GM12878 (cell line): ENCODE data around the gene GTF2A1. TPM values are rescaled to one million over a fixed set of nuclear protein-coding genes. Genes with fewer than 3 reads are reported as not detected.
A peak's percentile ranks its signal among the peaks of the same experiment; 100 is the strongest.

ENCODE experiments used
- ATAC-seq: fragments of 200-7000 bp; cut with Tn5 transposase; 3 replicates; pipeline ENCODE4 v1.9.1; 2020; ENCODE audit warnings: mild to moderate bottlenecking, moderate library complexity
- BruUV-seq: library from RNA; stranded (reverse); fragments of 400-500 nt; replicated peaks from 2 replicates; lab custom pipeline; 2021; lab: Mats Ljungman, UMichigan
- CTCF ChIA-PET: fragments of 300-600 bp; sonication (Branson Sonifier 250); formaldehyde crosslinking; extraction: SDS; loops from one replicate; lab custom pipeline; 2021; ENCODE audit warnings: inconsistent platforms; lab: Yijun Ruan, JAX
- POLR2A ChIA-PET: fragments of 350-600 bp; formaldehyde crosslinking; extraction: SDS; loops from one replicate; lab custom pipeline; 2021; ENCODE audit warnings: inconsistent platforms; lab: Charles Lee
- RAD21 ChIA-PET: fragments of 300-600 bp; sonication (Branson Sonifier 250); formaldehyde crosslinking; loops from one replicate; lab custom pipeline; 2023; ENCODE audit warnings: antibody characterized with exemption; ENCODE audit not compliant: unreplicated experiment; lab: Charles Lee
- SMC1A ChIA-PET: fragments of 300-600 bp; sonication (Branson Sonifier 250); formaldehyde crosslinking; loops from one replicate; lab custom pipeline; 2023; ENCODE audit not compliant: unreplicated experiment, uncharacterized antibody; lab: Charles Lee
- DNase-seq: peaks from one replicate; pipeline ENCODE4 v3.0.0-alpha.2; 2011; ENCODE audit warnings: low read depth, low spot score
- FAIRE-seq: peaks from 3 replicates; lab custom pipeline; 2011; peaks lifted over from hg19 to GRCh38; lab: Jason Lieb, UNC
- H2AFZ ChIP-seq: 2 replicates; pipeline ENCODE4 v1.6.0; 2011; ENCODE audit warnings: low read depth, low read length, control low read depth; ENCODE audit not compliant: control insufficient read depth
- H3K27ac ChIP-seq: 2 replicates; pipeline ENCODE4 v1.5.1; 2011; ENCODE audit warnings: control low read depth; ENCODE audit not compliant: control insufficient read depth, insufficient read depth
- H3K27me3 ChIP-seq, 2 experiments: replicated peaks in 1 of 2; 2 replicates each; pipeline versions ENCODE4 v1.6.0 to v1.6.1; 2011; ENCODE audit warnings: low read length in 1 of 2; ENCODE audit not compliant: control insufficient read depth in 2 of 2, insufficient read depth in 2 of 2
- H3K36me3 ChIP-seq, 2 experiments: 2 replicates each; pipeline ENCODE4 v1.5.1; 2011; ENCODE audit warnings: low read length in 1 of 2; ENCODE audit not compliant: control insufficient read depth in 2 of 2, insufficient read depth in 2 of 2
- H3K4me1 ChIP-seq: 2 replicates; pipeline ENCODE4 v1.6.1; 2011; ENCODE audit warnings: mild to moderate bottlenecking, low read length, moderate library complexity, mixed read lengths; ENCODE audit not compliant: control insufficient read depth, insufficient read depth
- H3K4me2 ChIP-seq: 2 replicates; pipeline ENCODE4 v1.6.0; 2011; ENCODE audit warnings: control low read depth; ENCODE audit not compliant: control insufficient read depth, insufficient read depth
- H3K4me3 ChIP-seq: fragments of 200-600 bp; sonication (generic); 2 replicates; pipeline ENCODE4 v1.5.1; 2016
- H3K79me2 ChIP-seq: 2 replicates; pipeline ENCODE4 v1.6.0; 2011; ENCODE audit warnings: low read length; ENCODE audit not compliant: control insufficient read depth, insufficient read depth
- H3K9ac ChIP-seq: 2 replicates; pipeline ENCODE4 v1.8.0; 2011; ENCODE audit warnings: low read length, control low read depth, mixed read lengths; ENCODE audit not compliant: control insufficient read depth, insufficient read depth
- H3K9me3 ChIP-seq: replicated peaks from 3 replicates; pipeline ENCODE4 v1.5.1; 2011; ENCODE audit warnings: mild to moderate bottlenecking, low read length; ENCODE audit not compliant: control insufficient read depth, insufficient read depth
- H4K20me1 ChIP-seq: 2 replicates; pipeline ENCODE4 v1.6.0; 2011; ENCODE audit not compliant: control insufficient read depth, insufficient read depth
- ATF2 ChIP-seq: IDR thresholded peaks from 2 replicates; pipeline ENCODE4 v1.6.1; 2012; ENCODE audit warnings: low read length, inconsistent platforms
- ATF7 ChIP-seq: fragments of 450-650 bp; IDR thresholded peaks from 2 replicates; pipeline ENCODE4 v1.6.1; 2016; ENCODE audit warnings: low read depth, mild to moderate bottlenecking
- BCL3 ChIP-seq: IDR thresholded peaks from 2 replicates; pipeline ENCODE4 v1.6.1; 2011; ENCODE audit warnings: borderline replicate concordance, low read depth, mild to moderate bottlenecking, moderate library complexity, low read length; ENCODE audit not compliant: insufficient read depth, poor library complexity, severe bottlenecking
- CEBPB ChIP-seq, 2 experiments: fragments of 150-350 bp in 1 of 2; IDR thresholded peaks; 2 replicates each; pipeline ENCODE4 v1.6.1; 2012 to 2014; ENCODE audit warnings: low read depth in 2 of 2, low read length in 2 of 2, borderline replicate concordance in 1 of 2, inconsistent platforms in 1 of 2
- CREB1 ChIP-seq: IDR thresholded peaks from 2 replicates; pipeline ENCODE4 v1.6.1; 2012; ENCODE audit warnings: low read depth, mild to moderate bottlenecking, inconsistent platforms
- CREM ChIP-seq: IDR thresholded peaks from 2 replicates; pipeline ENCODE4 v1.6.1; 2014; ENCODE audit warnings: antibody characterized with exemption, low read depth
- DPF2 ChIP-seq: fragments of 450-650 bp; IDR thresholded peaks from 2 replicates; pipeline ENCODE4 v1.6.1; 2017; ENCODE audit warnings: mild to moderate bottlenecking
- EGR1 ChIP-seq, 2 experiments: IDR thresholded peaks; 1 replicate in 1 of 2; 2 replicates in 1 of 2; pipeline ENCODE4 v1.6.1; 2011 to 2012; ENCODE audit warnings: low read depth in 2 of 2, low read length in 2 of 2, borderline replicate concordance in 1 of 2, mild to moderate bottlenecking in 1 of 2, moderate library complexity in 1 of 2
- IKZF2 ChIP-seq, 2 experiments: fragments of 450-650 bp; IDR thresholded peaks; 2 replicates each; pipeline ENCODE4 v1.6.1; 2017; ENCODE audit warnings: mild to moderate bottlenecking in 2 of 2, moderate library complexity in 2 of 2
- MEF2A ChIP-seq: IDR thresholded peaks from 2 replicates; pipeline ENCODE4 v1.6.1; 2011; ENCODE audit warnings: low read depth, mild to moderate bottlenecking, low read length, moderate library complexity; ENCODE audit not compliant: insufficient read depth
- MEF2B ChIP-seq: fragments of 450-650 bp; IDR thresholded peaks from 2 replicates; pipeline ENCODE4 v1.6.1; 2018; ENCODE audit warnings: mild to moderate bottlenecking, moderate library complexity; ENCODE audit not compliant: partially characterized antibody, poor library complexity, severe bottlenecking
- MTA2 ChIP-seq: fragments of 450-650 bp; IDR thresholded peaks from 2 replicates; pipeline ENCODE4 v1.6.1; 2016; ENCODE audit warnings: low read depth, mild to moderate bottlenecking, moderate library complexity
- NFIC ChIP-seq: IDR thresholded peaks from 2 replicates; pipeline ENCODE4 v1.6.1; 2012; ENCODE audit warnings: low read depth, mild to moderate bottlenecking, inconsistent platforms, low read length, moderate library complexity
- NFXL1 ChIP-seq: fragments of 450-650 bp; IDR thresholded peaks from 2 replicates; pipeline ENCODE4 v1.6.1; 2017; ENCODE audit warnings: antibody characterized with exemption, mild to moderate bottlenecking, borderline replicate concordance
- POLR2A ChIP-seq: IDR thresholded peaks from 2 replicates; pipeline ENCODE4 v1.6.1; 2011; ENCODE audit warnings: low read depth, mild to moderate bottlenecking, low read length
- RAD51 ChIP-seq: fragments of 450-650 bp; IDR thresholded peaks from 2 replicates; pipeline ENCODE4 v1.6.1; 2016; ENCODE audit warnings: moderate library complexity, mild to moderate bottlenecking, inconsistent platforms
- RB1 ChIP-seq: fragments of 450-650 bp; formaldehyde crosslinking; IDR thresholded peaks from 2 replicates; pipeline ENCODE4 v1.6.1; 2017; ENCODE audit warnings: mild to moderate bottlenecking, borderline replicate concordance
- RELB ChIP-seq: fragments of 450-650 bp; IDR thresholded peaks from 2 replicates; pipeline ENCODE4 v1.6.1; 2017; ENCODE audit warnings: low read depth, mild to moderate bottlenecking, moderate library complexity
- SPI1 ChIP-seq: IDR thresholded peaks from 2 replicates; pipeline ENCODE4 v1.6.1; 2011; ENCODE audit warnings: low read depth, mild to moderate bottlenecking, low read length, moderate library complexity, borderline replicate concordance; ENCODE audit not compliant: insufficient read depth
- YY1 ChIP-seq: IDR thresholded peaks from 2 replicates; pipeline ENCODE4 v1.6.1; 2011; ENCODE audit warnings: low read depth, mild to moderate bottlenecking, low read length
- ZNF217 ChIP-seq: fragments of 450-650 bp; IDR thresholded peaks from 2 replicates; pipeline ENCODE4 v1.6.1; 2017; ENCODE audit warnings: antibody characterized with exemption, mild to moderate bottlenecking
- WGBS: methylation state at CpG from one replicate; pipeline ENCODE4 v1.1.6; 2016; ENCODE audit warnings: low lambda C conversion rate; ENCODE audit not compliant: insufficient replicate concordance, insufficient coverage; ENCODE audit errors: missing lambda C conversion rate; 5-methylcytosine and 5-hydroxymethylcytosine counted together
- in situ Hi-C: fragments of 300-500 bp; cut with MboI; formaldehyde crosslinking; loops from 9 replicates; pipeline ENCODE4 v1.14.3; 2018; ENCODE audit warnings: mixed read lengths
- intact Hi-C: fragments of 100-400 bp; cut with micrococcal nuclease; formaldehyde crosslinking; loops from one replicate; pipeline ENCODE4 v1.14.2; 2022; ENCODE audit not compliant: unreplicated experiment
- polyA plus RNA-seq, 11 experiments: library from polyadenylated mRNA; depleted of rRNA in 4 of 11; unstranded in 6 of 11; stranded (reverse) in 5 of 11; fragments of >200 nt; fragmentation: Nextera tagmentation in 4 of 11; fragmentation: Illumina TruSeq in 1 of 11; extraction: Ambion mirVana in 4 of 11; extraction: Trizol in 1 of 11; gene quantifications; 1 replicate in 1 of 11; 2 replicates in 10 of 11; pipeline versions ENCODE4 v1.2.1 to v1.2.3, GENCODE V29; 2011 to 2016; ENCODE audit warnings: inconsistent platforms in 2 of 11, missing spikeins in 2 of 11, low read depth in 1 of 11
- total RNA-seq, 4 experiments: library from RNA; depleted of rRNA in 3 of 4; stranded (reverse); fragments of >200 nt in 3 of 4; fragmentation: Illumina TruSeq in 1 of 4; extraction: Trizol in 1 of 4; gene quantifications; 2 replicates each; pipeline versions ENCODE4 v1.2.1 to v1.2.3, GENCODE V29; 2013 to 2021

The GTF2A1 gene
- total and polyA plus RNA-seq, 10 of the 15 experiments (the other 5 are each of a cell fraction or from before 2014, with no cell fraction given): 2.5 to 28.7 (median 14.9) TPM

- peak; percentile 48 for ATAC-seq
- SMC1A ChIA-PET: interaction anchor here (0.8 to 1.6 kb wide), 3 partner anchors 14 to 47 kb away, joined by 3 to 7 read pairs (median 4); partner anchors contain the start of gene GTF2A1
- no peak overlapping the region; the same call in 1 of the 2 replicates for H2AFZ ChIP-seq
- no peak for FAIRE-seq
- WGBS: 0% methylated on average over 2 of the region's 2 CpGs
- no peaks in the 10 kb centered on the region for H4K20me1 ChIP-seq
- no peak overlapping the region for H3K27ac ChIP-seq
- intact Hi-C loops: no loop called here
- POLR2A ChIA-PET: interaction anchor here (0.9 to 1.5 kb wide), 2 partner anchors 11 to 14 kb away, joined by 4 to 7 read pairs; partner anchors contain the start of gene GTF2A1
- CTCF ChIA-PET: interaction anchor here (0.8 to 1.8 kb wide), 4 partner anchors 34 to 248 kb away, joined by 3 to 4 read pairs (median 4); no protein-coding TSS in a partner anchor
- no peaks in the 10 kb centered on the region for H3K9me3 ChIP-seq
- H3K4me2 ChIP-seq: no peak overlapping the region
- no peaks in the 10 kb centered on the region for H3K27me3 ChIP-seq
- no peaks in the 10 kb centered on the region for H3K36me3 ChIP-seq
- H3K4me1 ChIP-seq: no peaks in the 10 kb centered on the region
- H3K79me2 ChIP-seq: no peaks in the 10 kb centered on the region
- no peak overlapping the region for H3K4me3 ChIP-seq
- no peak overlapping the region for H3K9ac ChIP-seq
- DNase-seq: no peak
- RAD21 ChIA-PET: interaction anchor here (1.4 kb wide), 1 partner anchor 16 kb away, joined by 3 read pairs; no protein-coding TSS in a partner anchor
- in situ Hi-C loops: no loop called here
- no TSS peak for BruUV-seq
- peak; percentile 19; the same call in 1 of the 2 replicates for TF ChIP-seq RELB
- TF ChIP-seq NFIC: peak; percentile 54; the same call in 1 of the 2 replicates
- peak; percentile 78 for TF ChIP-seq SPI1
- TF ChIP-seq YY1: peak; percentile 75
- TF ChIP-seq BCL3: peak; percentile 40
- no peak for TF ChIP-seq POLR2A
- peak; percentile 57; the same call in 1 of the 2 replicates for TF ChIP-seq MTA2
- TF ChIP-seq MEF2B: peak; percentile 72
- no peak for TF ChIP-seq RB1
- no peak for TF ChIP-seq ZNF217
- no peak for TF ChIP-seq NFXL1
- 0 out of 2 replicates have a peak, but pooled peaks have one; percentile 19 for TF ChIP-seq DPF2
- no peak for TF ChIP-seq RAD51
- peak in 1 of 2 experiments; percentile 64; a peak in 1 of 3 replicates for TF ChIP-seq EGR1 (IDR thresholded peaks at IDR 0.05; ENCODE audit: borderline replicate concordance in 1 of 2, low read depth in 2 of 2, low read length in 2 of 2)
- 0 out of 2 replicates have a peak, but pooled peaks have one; percentile 7 for TF ChIP-seq CREM
- peak; percentile 69; the same call in 1 of the 2 replicates for TF ChIP-seq ATF2
- TF ChIP-seq MEF2A: peak; percentile 74
- TF ChIP-seq ATF7: peak; percentile 70
- TF ChIP-seq CEBPB (IDR thresholded peaks at IDR 0.05; ENCODE audit: borderline replicate concordance in 1 of 2, low read depth in 2 of 2, low read length in 2 of 2): no peak
- TF ChIP-seq CREB1: peak; percentile 36; the same call in 1 of the 2 replicates
- TF ChIP-seq IKZF2 (IDR thresholded peaks at IDR 0.05): peak in 1 of 2 experiments; percentile 22; a peak in 2 of 4 replicates
Observed at GRCh38 chr14:81235096-81235495, 14.3 kb upstream of the GTF2A1 start.
